Stomach (tissue), 4 donors: ENCODE measurements around the gene ZSCAN21.

Experiments
- EP300 ChIP-seq: sonication (generic); formaldehyde crosslinking; IDR thresholded peaks from one replicate; pipeline ENCODE4 v1.6.1; 2017; ENCODE audit warnings: antibody characterized with exemption
- POLR2A ChIP-seq, 4 donors: fragments of 450-650 bp; IDR thresholded peaks; one replicate each; pipeline ENCODE4 v1.6.1; 2016; ENCODE audit warnings: antibody characterized with exemption in 4 of 4, control low read depth in 2 of 4, mild to moderate bottlenecking in 1 of 4, moderate library complexity in 1 of 4
- POLR2AphosphoS5 ChIP-seq, 3 donors: sonication (generic); formaldehyde crosslinking; IDR thresholded peaks; one replicate each; pipeline ENCODE4 v1.6.1; 2016; ENCODE audit warnings: antibody characterized with exemption in 3 of 3
- TF ChIP-seq, protein P1 (sequence below), 7 experiments: fragments of 450-650 bp in 4 of 7; fragments of 200-600 bp in 3 of 7; sonication (generic) in 3 of 7; IDR thresholded peaks; one replicate each; pipeline ENCODE4 v1.5.1; 2016 to 2019; ENCODE audit warnings: antibody characterized with exemption in 7 of 7, control low read depth in 2 of 7, mild to moderate bottlenecking in 1 of 7

DNA sequence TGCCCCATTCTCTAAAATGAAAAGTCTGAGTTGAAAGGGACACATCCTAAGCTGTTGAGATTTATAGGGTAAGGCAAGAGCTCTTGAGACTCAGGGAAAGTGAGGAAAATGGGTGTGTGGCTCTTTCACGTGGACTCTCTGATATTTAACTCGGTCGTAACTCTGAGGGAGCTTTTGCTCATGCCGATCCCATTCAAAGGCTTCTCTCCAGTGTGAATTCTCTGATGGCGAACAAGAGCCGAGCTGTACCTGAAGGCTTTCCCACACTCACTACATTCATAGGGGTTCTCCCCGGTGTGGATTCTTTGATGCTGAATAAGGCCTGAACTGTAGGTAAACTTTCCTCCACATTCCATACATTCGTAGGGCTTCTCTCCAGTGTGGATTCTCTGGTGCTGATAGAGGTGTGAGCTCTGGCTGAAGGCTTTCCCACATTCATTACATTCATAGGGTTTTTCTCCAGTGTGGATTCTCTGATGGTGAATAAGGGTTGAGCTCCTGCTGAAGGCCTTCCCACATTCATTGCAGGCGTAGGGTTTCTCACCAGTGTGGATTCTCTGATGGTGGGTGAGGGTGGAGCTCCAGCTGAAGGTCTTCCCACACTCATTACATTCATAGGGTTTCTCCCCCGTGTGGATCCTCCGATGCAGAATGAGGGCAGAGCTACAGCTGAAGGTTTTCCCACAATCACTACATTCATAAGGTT is 21.6 kb downstream of the ZSCAN21 start:
- TF ChIP-seq, protein P1, sequence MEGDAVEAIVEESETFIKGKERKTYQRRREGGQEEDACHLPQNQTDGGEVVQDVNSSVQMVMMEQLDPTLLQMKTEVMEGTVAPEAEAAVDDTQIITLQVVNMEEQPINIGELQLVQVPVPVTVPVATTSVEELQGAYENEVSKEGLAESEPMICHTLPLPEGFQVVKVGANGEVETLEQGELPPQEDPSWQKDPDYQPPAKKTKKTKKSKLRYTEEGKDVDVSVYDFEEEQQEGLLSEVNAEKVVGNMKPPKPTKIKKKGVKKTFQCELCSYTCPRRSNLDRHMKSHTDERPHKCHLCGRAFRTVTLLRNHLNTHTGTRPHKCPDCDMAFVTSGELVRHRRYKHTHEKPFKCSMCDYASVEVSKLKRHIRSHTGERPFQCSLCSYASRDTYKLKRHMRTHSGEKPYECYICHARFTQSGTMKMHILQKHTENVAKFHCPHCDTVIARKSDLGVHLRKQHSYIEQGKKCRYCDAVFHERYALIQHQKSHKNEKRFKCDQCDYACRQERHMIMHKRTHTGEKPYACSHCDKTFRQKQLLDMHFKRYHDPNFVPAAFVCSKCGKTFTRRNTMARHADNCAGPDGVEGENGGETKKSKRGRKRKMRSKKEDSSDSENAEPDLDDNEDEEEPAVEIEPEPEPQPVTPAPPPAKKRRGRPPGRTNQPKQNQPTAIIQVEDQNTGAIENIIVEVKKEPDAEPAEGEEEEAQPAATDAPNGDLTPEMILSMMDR (IDR thresholded peaks at IDR 0.05): no peak
- TF ChIP-seq POLR2AphosphoS5 (IDR thresholded peaks at IDR 0.05) (no peak), POLR2A (IDR thresholded peaks at IDR 0.05) (no peak), EP300 (no peak)
